NCI-H1436 treated with DMSO at 0.1 percent for 48 hours (cell line): ENCODE results near the gene MLPH.

Experiments
- DNase-seq: peaks from one replicate; lab custom pipeline; 2025; lab: John Stamatoyannopoulos, UW

Gene MLPH

DNA sequence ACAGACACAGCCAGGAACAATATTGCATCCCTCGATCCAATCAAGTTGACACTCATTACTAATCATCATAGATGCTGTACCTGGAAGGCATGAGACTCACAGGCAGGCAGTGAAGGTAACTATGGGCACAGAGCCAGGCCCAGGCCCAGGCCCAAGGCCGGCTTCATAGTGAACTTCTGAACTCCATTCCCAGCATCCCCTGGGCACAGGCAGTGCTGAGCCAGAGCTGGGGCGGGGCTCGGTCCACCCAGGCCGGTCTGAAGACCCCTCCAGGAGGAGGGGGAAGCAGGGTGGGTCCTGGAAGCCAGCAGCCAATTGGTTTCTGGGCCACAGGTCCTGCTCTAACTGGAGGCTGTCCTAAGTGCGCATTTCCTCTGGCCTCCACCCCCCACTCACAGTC, 37.6 kb downstream of the MLPH start:
- DNase-seq: no peak

GRCh38 chr2:237525559-237526157, 38.6 kb downstream of the MLPH start:
- no peak for DNase-seq

DNA sequence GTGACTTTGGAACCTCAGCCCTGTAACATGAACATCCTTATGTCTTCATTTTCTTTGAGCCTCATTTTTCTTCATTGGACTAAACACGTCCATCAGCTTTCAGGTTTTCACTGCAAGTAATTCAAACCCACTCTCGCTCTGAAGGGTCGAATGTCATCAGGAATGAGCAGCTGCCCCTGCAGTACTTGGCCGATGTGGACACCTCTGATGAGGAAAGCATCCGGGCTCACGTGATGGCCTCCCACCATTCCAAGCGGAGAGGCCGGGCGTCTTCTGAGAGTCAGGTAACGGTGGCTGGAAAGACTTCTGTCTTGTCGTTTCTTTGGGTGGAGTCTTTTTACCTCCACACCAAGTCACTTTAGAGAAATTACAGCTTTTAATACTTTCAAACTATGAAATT, 40.2 kb downstream of the MLPH start:
- DNase-seq: no peak

DNA sequence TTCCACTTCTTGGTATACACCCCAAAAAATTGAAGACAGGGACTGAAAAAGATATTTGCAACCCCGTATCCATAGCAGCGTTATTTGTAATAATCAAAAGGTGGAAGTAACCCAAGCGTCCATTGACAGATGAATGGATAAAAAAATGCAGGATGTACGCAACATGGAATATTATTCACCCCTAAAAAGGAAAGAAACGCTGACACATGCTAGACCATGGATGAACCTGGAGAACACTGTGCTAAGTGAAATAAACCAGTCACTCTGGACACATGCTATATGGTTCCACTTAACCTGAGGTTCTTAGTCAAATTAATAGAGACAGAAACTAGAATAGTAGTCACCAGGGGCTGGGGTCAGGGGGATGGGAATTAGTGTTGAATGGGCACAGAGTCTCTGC, 40.7 kb downstream of the MLPH start:
- DNase-seq: no peak

- DNase-seq: no peak
Measured at GRCh38 chr2:237529452-237530402, 42.7 kb downstream of the MLPH start.

DNA sequence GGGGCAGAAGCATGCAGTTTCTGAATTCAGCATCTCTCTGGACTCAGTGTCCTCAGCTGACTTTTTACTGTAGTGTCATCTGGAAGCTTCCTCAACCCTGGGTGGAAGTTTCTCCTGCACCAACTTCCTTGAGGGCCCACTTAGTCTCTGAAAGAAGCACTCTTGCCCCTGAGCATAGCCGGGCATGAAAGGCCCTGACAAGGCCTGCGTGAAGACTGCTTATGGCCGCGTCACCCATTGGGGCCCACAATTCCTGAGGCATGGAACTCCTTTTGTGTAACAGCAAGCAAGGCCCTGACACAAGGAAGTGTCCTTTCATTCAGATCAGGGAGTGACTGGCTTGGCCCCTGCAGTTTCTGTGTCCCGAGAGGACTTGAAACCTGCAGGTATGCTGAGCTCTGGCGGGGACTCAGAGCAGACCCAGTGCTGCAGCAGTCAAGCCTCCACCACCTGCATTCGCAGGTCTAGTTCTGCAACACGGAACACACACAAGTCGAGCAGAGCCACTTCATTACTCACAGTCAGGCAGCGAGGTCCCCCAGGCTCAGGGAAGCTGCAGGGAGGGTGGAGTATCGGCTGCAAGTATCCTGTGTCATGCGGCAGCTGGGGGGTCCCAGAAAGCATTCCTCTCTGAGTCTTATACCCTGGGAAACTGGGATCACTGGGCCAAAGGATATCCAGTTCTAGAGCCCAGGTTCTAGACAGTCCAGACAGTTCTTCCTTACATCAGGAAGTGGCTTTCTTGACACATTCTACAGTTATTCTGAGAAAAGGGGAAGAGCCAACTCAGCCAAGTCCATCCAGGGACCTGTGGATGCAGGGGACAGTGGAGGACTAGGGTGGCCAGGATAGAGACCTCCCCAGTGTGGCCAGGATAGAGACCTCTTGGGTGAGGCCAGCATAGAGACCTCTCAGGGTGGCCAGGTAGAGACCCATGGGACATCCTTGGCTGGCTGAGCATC, 43.7 kb downstream of the MLPH start:
- no peak for DNase-seq

GRCh38 chr2:237532160-237532559, 45.1 kb downstream of the MLPH start:
- no peak for DNase-seq

DNA sequence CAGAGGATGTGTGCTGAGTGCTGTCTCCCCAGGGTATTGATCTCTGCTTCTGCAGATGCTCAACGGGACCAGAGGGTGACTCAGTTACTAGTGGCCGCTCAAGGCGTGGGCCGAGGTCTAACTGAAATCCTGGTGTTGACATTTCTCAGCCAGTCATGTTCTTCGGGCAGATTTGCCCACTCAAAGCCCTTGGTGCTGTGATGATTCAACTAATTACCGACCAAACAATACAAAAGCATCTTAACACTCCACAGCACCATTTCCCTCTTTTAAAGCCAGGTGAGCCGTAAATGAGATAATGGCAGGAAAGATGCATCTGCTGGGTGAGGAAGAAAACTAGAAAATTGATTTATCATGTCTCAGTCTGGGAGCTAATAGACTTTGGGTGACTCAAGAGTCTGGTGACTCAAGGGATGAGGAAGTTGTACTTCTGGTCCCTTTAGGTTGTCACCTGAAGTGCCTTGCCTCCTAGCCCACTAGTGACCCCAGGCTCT, 46.7 kb downstream of the MLPH start:
- DNase-seq: peak; percentile 85

DNA sequence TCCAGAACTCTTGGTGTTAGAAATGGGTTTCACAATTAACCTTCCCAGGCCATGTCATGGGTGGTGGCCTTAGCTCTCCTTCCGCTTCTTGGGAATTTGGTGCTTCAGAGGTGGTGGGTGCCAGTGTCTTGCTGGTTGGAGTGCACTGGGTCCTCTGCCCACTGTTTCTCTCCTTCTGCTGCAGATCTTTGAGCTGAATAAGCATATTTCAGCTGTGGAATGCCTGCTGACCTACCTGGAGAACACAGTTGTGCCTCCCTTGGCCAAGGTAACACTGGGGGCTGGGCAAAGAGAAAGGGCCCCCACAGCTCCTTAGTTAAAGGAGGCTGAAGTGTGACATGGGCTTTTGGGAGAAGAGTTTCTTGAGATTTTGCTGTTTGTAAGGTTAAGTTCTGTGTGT, 47.3 kb downstream of the MLPH start:
- no peak for DNase-seq

- DNase-seq: no peak
Measured at GRCh38 chr2:237535385-237536082, 48.5 kb downstream of the MLPH start.

DNA sequence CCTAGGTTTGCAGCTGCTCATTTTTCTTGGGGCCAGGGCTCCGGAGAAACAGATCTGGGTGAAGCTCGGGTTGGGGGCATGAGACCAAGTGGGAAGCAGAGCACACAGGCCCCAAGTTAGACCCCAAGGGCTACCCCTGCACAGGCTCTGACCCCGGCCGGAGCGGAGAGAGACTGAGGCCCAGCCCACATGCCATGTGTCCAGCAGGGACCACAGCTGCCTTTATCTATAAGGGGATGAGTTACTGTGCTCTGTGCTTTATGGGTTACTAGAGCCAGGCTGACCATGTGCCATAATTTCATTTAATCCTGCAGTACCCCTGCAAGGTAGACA, 49.0 kb downstream of the MLPH start:
- no peak for DNase-seq

DNA sequence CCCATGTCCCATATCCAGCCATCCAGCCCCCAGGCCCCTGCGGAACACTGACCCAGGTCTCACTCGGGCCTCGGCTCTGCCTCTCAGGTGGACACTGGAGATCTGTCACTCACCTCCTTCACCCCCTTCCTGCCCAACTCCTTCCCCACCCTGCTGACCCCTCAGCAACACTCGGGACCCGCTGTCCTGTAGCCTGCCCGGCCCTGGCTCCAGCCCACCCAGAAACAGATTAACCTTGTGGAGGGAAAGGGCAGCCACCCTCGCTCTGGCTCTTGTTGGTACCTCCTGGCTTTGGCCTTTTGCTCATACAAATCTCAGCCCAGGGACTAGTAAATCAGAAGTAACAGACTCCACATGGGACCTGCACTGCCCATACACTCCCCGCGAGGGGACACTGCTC, 49.6 kb downstream of the MLPH start:
- DNase-seq: no peak

GRCh38 chr2:237538001-237538720, 51.1 kb downstream of the MLPH start:
- no peak for DNase-seq

DNA sequence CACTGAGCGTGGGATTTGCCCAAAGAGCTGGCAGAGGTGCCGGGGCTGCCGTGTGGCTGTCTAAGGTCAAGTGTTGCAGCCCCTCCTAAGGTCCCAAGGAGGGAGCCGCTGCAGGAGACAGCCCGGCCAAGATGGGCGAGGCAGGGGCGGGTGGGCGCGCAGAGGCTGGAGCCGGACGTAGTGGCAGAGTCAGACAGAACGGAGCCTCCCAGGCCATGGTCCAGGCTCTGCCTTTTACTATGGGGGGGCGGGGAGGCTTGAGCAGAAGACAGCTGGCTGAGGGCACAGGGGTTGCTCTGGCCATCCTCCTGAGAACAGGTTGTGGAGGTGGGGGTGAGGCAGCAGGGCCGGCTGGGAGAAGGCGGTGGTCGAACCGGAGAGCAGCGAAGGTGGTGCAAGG, 51.9 kb downstream of the MLPH start:
- DNase-seq: no peak

GRCh38 chr2:237539681-237540080, 52.6 kb downstream of the MLPH start:
- no peak for DNase-seq

DNA sequence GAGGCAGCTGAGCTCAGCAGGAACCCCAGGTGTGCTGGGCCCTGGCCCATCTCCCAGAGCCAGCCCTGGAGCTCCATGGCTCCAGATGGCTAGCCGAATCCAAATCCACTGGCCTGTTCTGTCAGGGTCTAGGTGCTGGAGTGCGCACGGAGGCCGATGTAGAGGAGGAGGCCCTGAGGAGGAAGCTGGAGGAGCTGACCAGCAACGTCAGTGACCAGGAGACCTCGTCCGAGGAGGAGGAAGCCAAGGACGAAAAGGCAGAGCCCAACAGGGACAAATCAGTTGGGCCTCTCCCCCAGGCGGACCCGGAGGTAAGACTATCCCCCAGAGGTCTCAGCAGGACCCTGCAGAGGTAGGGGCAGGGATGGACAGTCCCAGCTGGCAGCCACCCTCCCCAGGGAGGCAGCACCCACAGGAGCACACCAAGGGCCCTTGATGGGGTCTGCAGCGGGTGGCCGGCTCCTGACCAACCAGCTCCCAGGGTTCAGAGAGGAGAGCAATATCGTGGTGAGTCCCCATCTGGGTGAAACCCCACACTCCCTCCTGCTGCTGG, 53.2 kb downstream of the MLPH start:
- no peak for DNase-seq

GRCh38 chr2:237540823-237541222, 53.8 kb downstream of the MLPH start:
- peak; percentile 0 for DNase-seq

GRCh38 chr2:237541243-237541642, 54.2 kb downstream of the MLPH start:
- no peak for DNase-seq

- DNase-seq: no peak
Measured at GRCh38 chr2:237542001-237542704, 55.1 kb downstream of the MLPH start.
